Measurements from ENCODE around the gene PRKG1. TPM values are rescaled to one million over a fixed set of nuclear protein-coding genes. Genes with fewer than 3 reads are reported as not detected.

PRKG1 gene
- total RNA-seq, 4 donors from 2014 or later: 0.63 to 4.3 (median 2.1) TPM

GRCh38 chr10:51843966-51844365 lies 769.7 kb downstream of the PRKG1 start:
- WGBS, 2 donors: 81 to 86% methylated on average over 2 of the region's 2 CpGs
- DNase-seq (ENCODE audit: low spot score in 2 of 2): no peak
- TF ChIP-seq POLR2A (IDR thresholded peaks at IDR 0.05) (no peak), CTCF (IDR thresholded peaks at IDR 0.05) (no peak)
- intact Hi-C loops (cut with DNase I; ENCODE audit: low total_unique reads): no loop called here
- no peak overlapping the region for H3K4me3 ChIP-seq (ENCODE audit: low read depth, poor library complexity, severe bottlenecking)

DNA sequence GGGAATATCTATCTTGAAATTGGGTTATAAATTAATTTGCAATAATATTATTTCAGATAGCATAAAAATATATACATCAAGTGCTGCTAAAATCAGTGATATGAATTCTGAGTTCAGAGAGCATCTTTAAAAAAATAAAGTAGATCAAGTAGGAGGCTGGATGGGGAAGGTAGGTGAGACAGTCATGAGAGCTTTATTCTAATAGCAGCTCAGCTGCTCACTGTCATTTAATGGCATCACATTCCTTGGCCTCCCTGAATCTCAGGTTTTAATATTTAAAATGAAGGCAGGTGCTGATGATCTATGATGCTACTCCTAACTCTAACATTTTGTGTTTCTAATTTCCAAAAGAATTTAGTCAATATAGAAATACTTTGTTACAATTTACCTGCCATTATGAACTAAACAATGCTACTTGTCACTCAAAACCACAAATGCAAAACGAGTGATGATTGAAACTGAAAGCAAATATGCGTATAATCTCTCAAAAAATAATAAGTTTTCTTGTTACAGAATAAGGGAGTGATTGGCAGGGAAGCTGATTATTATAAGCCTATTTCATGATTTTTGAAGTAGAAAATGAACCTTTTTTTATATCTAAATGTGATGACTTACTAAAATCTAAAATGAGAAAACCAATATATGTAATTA lies 772.7 kb downstream of the PRKG1 start:
- DNase-seq (ENCODE audit: low spot score in 2 of 2): no peak
- intact Hi-C loops (cut with DNase I; ENCODE audit: low total_unique reads): no loop called here
- TF ChIP-seq POLR2A (IDR thresholded peaks at IDR 0.05) (no peak), CTCF (IDR thresholded peaks at IDR 0.05) (no peak)
- H3K4me3 ChIP-seq (ENCODE audit: low read depth, poor library complexity, severe bottlenecking): no peak overlapping the region
- 75 to 83% methylated on average over 2 of the region's 2 CpGs for WGBS, 2 donors

DNA sequence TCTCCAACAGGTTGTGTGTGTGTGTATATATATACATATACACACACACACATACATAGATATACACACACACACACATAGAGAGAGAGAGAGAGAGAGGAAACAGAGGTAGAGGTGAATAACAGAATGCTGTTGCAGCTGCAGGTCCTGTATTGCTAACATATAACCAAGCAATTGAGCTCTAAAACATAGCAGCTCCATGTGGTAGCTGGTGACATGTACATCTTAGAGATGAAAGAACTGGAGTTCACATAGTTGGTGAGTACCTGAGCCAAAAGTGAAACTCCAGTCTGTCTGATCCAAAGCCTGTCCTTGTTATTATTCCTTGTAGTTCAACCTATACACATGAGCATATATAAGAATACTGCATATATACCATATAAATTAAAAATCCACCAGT lies 778.0 kb downstream of the PRKG1 start:
- DNase-seq (ENCODE audit: low spot score in 2 of 2): no peak
- intact Hi-C loops (cut with DNase I; ENCODE audit: low total_unique reads): no loop called here

DNA sequence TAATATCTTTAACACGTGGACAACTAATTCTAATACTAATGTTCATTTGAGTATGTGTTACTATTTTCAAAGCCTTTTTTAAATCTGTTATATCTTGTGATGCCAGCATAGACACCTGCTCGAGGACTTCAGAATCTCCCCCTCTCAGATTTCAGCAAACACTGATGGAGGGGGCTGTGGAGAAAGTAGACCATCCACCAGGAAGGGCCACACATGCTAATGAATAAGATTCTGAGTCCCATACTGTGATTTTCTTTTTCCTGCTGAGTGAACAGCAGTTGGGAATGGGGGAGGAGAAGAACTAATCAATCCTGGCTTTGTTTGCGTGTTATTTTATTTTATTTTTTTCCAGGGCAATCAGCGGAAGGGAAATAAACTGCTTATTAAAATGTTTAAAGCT lies 783.0 kb downstream of the PRKG1 start:
- TF ChIP-seq POLR2A (IDR thresholded peaks at IDR 0.05) (no peak), CTCF (IDR thresholded peaks at IDR 0.05) (no peak)

More for the DNA sequence above, 778.0 kb downstream of the PRKG1 start:
- no peak for TF ChIP-seq CTCF (IDR thresholded peaks at IDR 0.05)
- no peak for TF ChIP-seq POLR2A (IDR thresholded peaks at IDR 0.05)
- no peak overlapping the region for H3K4me3 ChIP-seq (ENCODE audit: low read depth, poor library complexity, severe bottlenecking)

GRCh38 chr10:51860257-51860656 lies 786.0 kb downstream of the PRKG1 start:
- no peak overlapping the region for H3K4me3 ChIP-seq (ENCODE audit: low read depth, poor library complexity, severe bottlenecking)
- WGBS, 2 donors: 23 to 34% methylated on average over 4 of the region's 4 CpGs
- no peak for TF ChIP-seq CTCF (IDR thresholded peaks at IDR 0.05)
- TF ChIP-seq POLR2A (IDR thresholded peaks at IDR 0.05): no peak
- DNase-seq (ENCODE audit: low spot score in 2 of 2): peak; percentile 74 to 86
- intact Hi-C loops (cut with DNase I; ENCODE audit: low total_unique reads): no loop called here

More for the DNA sequence above, 783.0 kb downstream of the PRKG1 start:
- intact Hi-C loops (cut with DNase I; ENCODE audit: low total_unique reads): no loop called here
- H3K4me3 ChIP-seq (ENCODE audit: low read depth, poor library complexity, severe bottlenecking): no peak overlapping the region
- WGBS, 2 donors: 82% methylated on average over 4 of the region's 4 CpGs
- no peak for DNase-seq (ENCODE audit: low spot score in 2 of 2)

DNA sequence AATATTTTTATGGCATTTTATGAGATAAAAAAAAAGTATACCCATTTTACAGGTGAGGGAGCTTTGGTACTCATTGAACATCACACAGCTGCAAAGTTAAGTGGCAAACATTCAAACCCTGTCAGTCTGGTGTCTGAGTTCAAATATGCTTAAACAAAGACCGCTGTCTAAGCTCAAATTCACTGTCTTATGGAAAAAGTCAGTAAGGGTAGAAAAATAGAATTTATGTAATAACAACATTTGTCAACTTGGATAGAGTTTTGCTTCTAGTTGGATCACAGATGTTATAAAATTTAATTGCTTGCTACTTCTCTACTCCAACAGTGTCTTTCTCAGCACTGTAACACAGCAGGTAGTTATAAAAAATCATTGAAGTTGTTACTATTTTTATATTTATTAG lies 786.8 kb downstream of the PRKG1 start:
- no peak for TF ChIP-seq POLR2A (IDR thresholded peaks at IDR 0.05)
- no peak for TF ChIP-seq CTCF (IDR thresholded peaks at IDR 0.05)
- intact Hi-C loops (cut with DNase I; ENCODE audit: low total_unique reads): no loop called here
- H3K4me3 ChIP-seq (ENCODE audit: low read depth, poor library complexity, severe bottlenecking): no peak overlapping the region
- WGBS, 2 donors: 55 to 63% methylated on average over 1 of the region's 1 CpG
- DNase-seq (ENCODE audit: low spot score in 2 of 2): no peak
